NCI-H345 (cell line): Measurements from ENCODE around the gene TUBB1.

Experiments
- DNase-seq: peaks from one replicate; lab custom pipeline; 2025; lab: John Stamatoyannopoulos, UW

The TUBB1 gene

GRCh38 chr20:59043698-59044097 lies 24.5 kb downstream of the TUBB1 start:
- no peak for DNase-seq

GRCh38 chr20:59044295-59044694 lies 25.1 kb downstream of the TUBB1 start:
- DNase-seq, result no peak

GRCh38 chr20:59044796-59045195 lies 25.6 kb downstream of the TUBB1 start:
- no peak for DNase-seq

- DNase-seq, result no peak
Measured at GRCh38 chr20:59046862-59047261, 27.6 kb downstream of the TUBB1 start.

GRCh38 chr20:59047938-59048680 lies 28.9 kb downstream of the TUBB1 start:
- no peak for DNase-seq

GRCh38 chr20:59048681-59049030 lies 29.4 kb downstream of the TUBB1 start:
- DNase-seq, result no peak

GRCh38 chr20:59050437-59050836 lies 31.2 kb downstream of the TUBB1 start:
- DNase-seq, result no peak

GRCh38 chr20:59051666-59052185 lies 32.5 kb downstream of the TUBB1 start:
- DNase-seq, result no peak

GRCh38 chr20:59055302-59055701 lies 36.1 kb downstream of the TUBB1 start:
- DNase-seq, result no peak

- no peak for DNase-seq
Measured at GRCh38 chr20:59062081-59062480, 42.9 kb downstream of the TUBB1 start.

- peak; percentile 23 for DNase-seq
Measured at GRCh38 chr20:59063358-59064213, 44.4 kb downstream of the TUBB1 start.

- peak; percentile 27 for DNase-seq
Measured at GRCh38 chr20:59064214-59064722, 45.0 kb downstream of the TUBB1 start.

- no peak for DNase-seq
Measured at GRCh38 chr20:59068534-59068933, 49.3 kb downstream of the TUBB1 start.

GRCh38 chr20:59069026-59069425 lies 49.8 kb downstream of the TUBB1 start:
- no peak for DNase-seq

GRCh38 chr20:59071216-59071615 lies 52.0 kb downstream of the TUBB1 start:
- no peak for DNase-seq

- no peak for DNase-seq
Measured at GRCh38 chr20:59073582-59073981, 54.4 kb downstream of the TUBB1 start.

GRCh38 chr20:59074456-59074855 lies 55.2 kb downstream of the TUBB1 start:
- no peak for DNase-seq

- no peak for DNase-seq
Measured at GRCh38 chr20:59075934-59076508, 56.8 kb downstream of the TUBB1 start.
